Glutamatergic neuron (in vitro differentiated cells): ENCODE data around the gene HSPG2. TPM values are rescaled to one million over a fixed set of nuclear protein-coding genes. Genes with fewer than 3 reads are reported as not detected.
A peak's percentile ranks its signal among the peaks of the same experiment; 100 is the strongest.

Source experiments
- DNase-seq: peaks from one replicate; pipeline ENCODE4 v3.0.0; 2022
- H3K27ac Mint-ChIP-seq: one replicate; pipeline ENCODE4 v1.8.0; 2020; ENCODE audit warnings: mild to moderate bottlenecking, mixed read lengths, inconsistent platforms; ENCODE audit not compliant: unreplicated experiment
- H3K27me3 Mint-ChIP-seq: one replicate; pipeline ENCODE4 v1.8.0; 2020; ENCODE audit warnings: mild to moderate bottlenecking, moderate library complexity, mixed read lengths, inconsistent platforms; ENCODE audit not compliant: unreplicated experiment
- H3K36me3 Mint-ChIP-seq: one replicate; pipeline ENCODE4 v1.8.0; 2020; ENCODE audit warnings: mild to moderate bottlenecking, mixed read lengths, inconsistent platforms; ENCODE audit not compliant: unreplicated experiment
- H3K4me1 Mint-ChIP-seq: one replicate; pipeline ENCODE4 v1.8.0; 2020; ENCODE audit warnings: mild to moderate bottlenecking, low read depth, mixed read lengths, inconsistent platforms; ENCODE audit not compliant: unreplicated experiment
- H3K4me3 Mint-ChIP-seq: one replicate; pipeline ENCODE4 v1.8.0; 2020; ENCODE audit warnings: mild to moderate bottlenecking, mixed read lengths, inconsistent platforms; ENCODE audit not compliant: unreplicated experiment
- H3K9me3 Mint-ChIP-seq: one replicate; pipeline ENCODE4 v1.8.0; 2020; ENCODE audit warnings: mild to moderate bottlenecking, moderate library complexity, mixed read lengths, inconsistent platforms; ENCODE audit not compliant: unreplicated experiment
- CTCF ChIP-seq: fragments of 200-600 bp; sonication (generic); IDR thresholded peaks from one replicate; pipeline ENCODE4 v1.5.0; 2021; ENCODE audit not compliant: partially characterized antibody, unreplicated experiment
- total RNA-seq: library from RNA; stranded (reverse); fragmentation: NEBNext Ultra II Directional; extraction: Animal tissue kit (Norgen Biotek cat#: 25700); gene quantifications from one replicate; pipeline ENCODE4 v1.2.1, GENCODE V29; 2021; ENCODE audit not compliant: unreplicated experiment

The HSPG2 gene
- total RNA-seq, 1 donor from 2014 or later = 3.3 TPM

- Mint-ChIP-seq H3K4me1 (peaks cover 4% of the 10 kb centered on the region), H3K27me3 (peaks cover 5% of the 10 kb centered on the region), H3K36me3 (no peaks in the 10 kb centered on the region), H3K27ac (no peak overlapping the region), H3K9me3 (peaks cover 4% of the 10 kb centered on the region), H3K4me3 (no peak overlapping the region)
- no peak for TF ChIP-seq CTCF
- DNase-seq = no peak
Observed at GRCh38 chr1:21942464-21942863, 5.4 kb upstream of the HSPG2 start.

GRCh38 chr1:21941370-21941769 is 4.3 kb upstream of the HSPG2 start:
- Mint-ChIP-seq H3K27ac (no peak overlapping the region), H3K4me3 (no peak overlapping the region)

GRCh38 chr1:21940492-21940891 is 3.4 kb upstream of the HSPG2 start:
- Mint-ChIP-seq H3K36me3 (no peaks in the 10 kb centered on the region), H3K27me3 (peaks cover 7% of the 10 kb centered on the region), H3K9me3 (peaks cover 4% of the 10 kb centered on the region), H3K4me1 (peaks cover 6% of the 10 kb centered on the region), H3K4me3 (no peak overlapping the region), H3K27ac (no peak overlapping the region)
- no peak for TF ChIP-seq CTCF
- DNase-seq = no peak

More at GRCh38 chr1:21941370-21941769, 4.3 kb upstream of the HSPG2 start:
- Mint-ChIP-seq H3K36me3 (no peaks in the 10 kb centered on the region), H3K9me3 (peaks cover 4% of the 10 kb centered on the region), H3K27me3 (peaks cover 5% of the 10 kb centered on the region), H3K4me1 (peaks cover 4% of the 10 kb centered on the region)
- no peak for DNase-seq
- TF ChIP-seq CTCF = no peak

GRCh38 chr1:21939650-21940374 is 2.7 kb upstream of the HSPG2 start:
- no peak for TF ChIP-seq CTCF
- Mint-ChIP-seq H3K27me3 (peaks cover 8% of the 10 kb centered on the region), H3K4me1 (peaks cover 7% of the 10 kb centered on the region), H3K9me3 (peaks cover 4% of the 10 kb centered on the region), H3K36me3 (no peaks in the 10 kb centered on the region), H3K27ac (no peak overlapping the region), H3K4me3 (no peak overlapping the region)
- DNase-seq = no peak

GRCh38 chr1:21938732-21939538 is 1.8 kb upstream of the HSPG2 start:
- Mint-ChIP-seq H3K4me3 (peak overlapping the region; percentile 57), H3K27me3 (peaks cover 8% of the 10 kb centered on the region), H3K9me3 (peaks cover 4% of the 10 kb centered on the region), H3K36me3 (no peaks in the 10 kb centered on the region), H3K4me1 (peaks cover 7% of the 10 kb centered on the region), H3K27ac (no peak overlapping the region)
- TF ChIP-seq CTCF = no peak
- no peak for DNase-seq
